Measurements from ENCODE around the gene NMNAT1. TPM values are rescaled to one million over a fixed set of nuclear protein-coding genes. Genes with fewer than 3 reads are reported as not detected.

NMNAT1 gene
- total RNA-seq, 3 donors from 2014 or later = 19.0 to 21.8 (median 20.6) TPM

- Histone ChIP-seq H3K9me3 (no peaks in the 10 kb centered on the region), H3K36me3 (ENCODE audit: low read depth) (no peaks in the 10 kb centered on the region), H3K4me3 (no peak overlapping the region), H3K4me1 (ENCODE audit: low read depth) (peaks cover 28% of the 10 kb centered on the region)
- DNase-seq (no peak), ATAC-seq (no peak)
- TF ChIP-seq, protein P1, sequence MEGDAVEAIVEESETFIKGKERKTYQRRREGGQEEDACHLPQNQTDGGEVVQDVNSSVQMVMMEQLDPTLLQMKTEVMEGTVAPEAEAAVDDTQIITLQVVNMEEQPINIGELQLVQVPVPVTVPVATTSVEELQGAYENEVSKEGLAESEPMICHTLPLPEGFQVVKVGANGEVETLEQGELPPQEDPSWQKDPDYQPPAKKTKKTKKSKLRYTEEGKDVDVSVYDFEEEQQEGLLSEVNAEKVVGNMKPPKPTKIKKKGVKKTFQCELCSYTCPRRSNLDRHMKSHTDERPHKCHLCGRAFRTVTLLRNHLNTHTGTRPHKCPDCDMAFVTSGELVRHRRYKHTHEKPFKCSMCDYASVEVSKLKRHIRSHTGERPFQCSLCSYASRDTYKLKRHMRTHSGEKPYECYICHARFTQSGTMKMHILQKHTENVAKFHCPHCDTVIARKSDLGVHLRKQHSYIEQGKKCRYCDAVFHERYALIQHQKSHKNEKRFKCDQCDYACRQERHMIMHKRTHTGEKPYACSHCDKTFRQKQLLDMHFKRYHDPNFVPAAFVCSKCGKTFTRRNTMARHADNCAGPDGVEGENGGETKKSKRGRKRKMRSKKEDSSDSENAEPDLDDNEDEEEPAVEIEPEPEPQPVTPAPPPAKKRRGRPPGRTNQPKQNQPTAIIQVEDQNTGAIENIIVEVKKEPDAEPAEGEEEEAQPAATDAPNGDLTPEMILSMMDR (IDR thresholded peaks at IDR 0.05) = no peak
- intact Hi-C loops (cut with DNase I, micrococcal nuclease) = no loop called here
Observed at GRCh38 chr1:9907441-9907840, 35.8 kb upstream of the NMNAT1 start.

- Histone ChIP-seq H3K9me3 (no peaks in the 10 kb centered on the region), H3K4me3 (no peak overlapping the region), H3K36me3 (ENCODE audit: low read depth) (no peaks in the 10 kb centered on the region), H3K4me1 (ENCODE audit: low read depth) (peaks cover 29% of the 10 kb centered on the region)
- TF ChIP-seq, protein P1 (IDR thresholded peaks at IDR 0.05) = no peak
- ATAC-seq = no peak
- intact Hi-C loops (cut with DNase I, micrococcal nuclease) = no loop called here
- no peak for DNase-seq
Observed at GRCh38 chr1:9908871-9909233, 34.4 kb upstream of the NMNAT1 start.

- H3K36me3 ChIP-seq (ENCODE audit: low read depth) = no peaks in the 10 kb centered on the region
- TF ChIP-seq, protein P1 (IDR thresholded peaks at IDR 0.05) = no peak
- intact Hi-C loops (cut with DNase I, micrococcal nuclease) = no loop called here
- no peaks in the 10 kb centered on the region for H3K9me3 ChIP-seq
- peak; percentile 48 to 73 (median 71) for DNase-seq
- no peak for ATAC-seq
- H3K4me1 ChIP-seq (ENCODE audit: low read depth) = peaks cover 29% of the 10 kb centered on the region
- peak overlapping the region; percentile 56 for H3K4me3 ChIP-seq
Observed at GRCh38 chr1:9909234-9910046, 33.8 kb upstream of the NMNAT1 start.

GRCh38 chr1:9910076-9910422 is 33.2 kb upstream of the NMNAT1 start, which contains the start of gene CTNNBIP1:
Gene CTNNBIP1, minus strand, starts transcription at chr1:9910269. Its CDS starts 38,205 bp downstream, at chr1:9872064.
- peak within 1 kb of the TSS; percentile 56 for H3K4me3 ChIP-seq
- H3K9me3 ChIP-seq = no peaks in the 10 kb centered on the region
- ATAC-seq = no peak
- peaks cover 29% of the 10 kb centered on the region for H3K4me1 ChIP-seq (ENCODE audit: low read depth)
- TF ChIP-seq, protein P1 (IDR thresholded peaks at IDR 0.05) = no peak
- H3K36me3 ChIP-seq (ENCODE audit: low read depth) = no peaks in the 10 kb centered on the region
- no peak for DNase-seq
- intact Hi-C loops (cut with DNase I, micrococcal nuclease) = no loop called here

GRCh38 chr1:9910423-9911178 is 32.7 kb upstream of the NMNAT1 start:
- Histone ChIP-seq H3K36me3 (ENCODE audit: low read depth) (no peaks in the 10 kb centered on the region), H3K4me3 (peak overlapping the region; percentile 4), H3K9me3 (no peaks in the 10 kb centered on the region), H3K4me1 (ENCODE audit: low read depth) (peaks cover 29% of the 10 kb centered on the region)
- DNase-seq = peak; percentile 100
- ATAC-seq = peak; percentile 93
- intact Hi-C loops (cut with DNase I, micrococcal nuclease) = no loop called here
- TF ChIP-seq, protein P1 (IDR thresholded peaks at IDR 0.05) = no peak

Measured in mucosa of descending colon (tissue), 3 donors.